Renal cortex interstitium (tissue), 11 donors: Measurements from ENCODE around the gene MRPL38. TPM values are rescaled to one million over a fixed set of nuclear protein-coding genes. Genes with fewer than 3 reads are reported as not detected.
A peak's percentile ranks its signal among the peaks of the same experiment; 100 is the strongest.
"Not testable (repeated sequence)": the region's sequence is repeated elsewhere in the genome, so short reads cannot be mapped to it uniquely, and the experiment has no call there.

ENCODE experiments used
- DNase-seq, 11 donors: peaks; one replicate each; pipeline ENCODE4 v3.0.0-alpha.2; 2013; ENCODE audit warnings: low read depth in 9 of 11, low spot score in 4 of 11; ENCODE audit errors: extremely low read depth in 1 of 11
- polyA plus RNA-seq, 3 donors: library from polyadenylated mRNA; unstranded; fragments of 120-200 nt; gene quantifications; one replicate each; pipeline ENCODE4 v1.2.1, GENCODE V29; 2013; ENCODE audit not compliant: insufficient read length in 3 of 3

The MRPL38 gene
- polyA plus RNA-seq, 3 donors = 68.1 to 97.2 (median 95.4) TPM

DNA sequence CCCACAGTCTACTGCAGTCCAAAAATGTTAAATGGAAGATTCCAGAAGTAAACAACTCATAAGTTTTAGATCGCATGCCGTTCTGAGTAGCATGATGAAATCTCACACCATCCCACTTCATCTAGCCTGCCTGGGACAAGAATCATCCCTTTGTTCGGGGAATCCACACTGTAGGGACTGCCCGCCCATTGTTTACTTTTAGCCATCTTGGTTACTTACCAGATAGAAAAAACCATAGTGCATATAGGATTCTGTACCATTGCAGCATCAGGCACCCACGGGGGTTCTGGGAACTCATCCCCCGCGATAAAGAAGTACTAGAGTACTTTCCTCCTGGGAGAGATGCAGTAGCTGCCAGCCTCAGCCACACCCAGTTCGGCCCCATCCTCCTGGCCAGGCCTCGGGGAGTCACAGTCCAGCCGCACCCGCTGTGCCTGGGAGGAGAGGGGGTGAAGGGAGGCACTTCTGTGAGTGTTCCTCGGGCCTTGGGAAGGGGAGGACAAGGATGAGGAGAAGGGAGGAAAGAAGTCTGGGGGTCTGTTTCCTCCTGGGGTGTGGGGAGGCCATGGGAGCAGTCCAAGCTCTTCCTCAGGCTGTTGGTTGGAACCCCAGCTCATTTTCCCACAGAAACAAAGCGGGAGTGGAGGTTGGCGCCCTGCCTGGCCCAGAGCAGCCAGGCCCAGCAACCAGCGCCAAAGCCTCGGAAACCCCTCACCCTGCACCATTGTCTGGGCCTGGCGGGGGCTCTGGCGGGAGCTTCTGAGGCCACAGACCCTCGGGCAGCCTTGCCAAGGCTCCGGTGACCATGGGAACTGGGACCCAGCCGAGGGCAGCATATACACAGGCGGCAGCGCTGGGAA, 35.2 kb downstream of the MRPL38 start:
- no peak for DNase-seq

- DNase-seq = not testable (repeated sequence)
Observed at GRCh38 chr17:75868730-75869281, 35.9 kb downstream of the MRPL38 start.

DNA sequence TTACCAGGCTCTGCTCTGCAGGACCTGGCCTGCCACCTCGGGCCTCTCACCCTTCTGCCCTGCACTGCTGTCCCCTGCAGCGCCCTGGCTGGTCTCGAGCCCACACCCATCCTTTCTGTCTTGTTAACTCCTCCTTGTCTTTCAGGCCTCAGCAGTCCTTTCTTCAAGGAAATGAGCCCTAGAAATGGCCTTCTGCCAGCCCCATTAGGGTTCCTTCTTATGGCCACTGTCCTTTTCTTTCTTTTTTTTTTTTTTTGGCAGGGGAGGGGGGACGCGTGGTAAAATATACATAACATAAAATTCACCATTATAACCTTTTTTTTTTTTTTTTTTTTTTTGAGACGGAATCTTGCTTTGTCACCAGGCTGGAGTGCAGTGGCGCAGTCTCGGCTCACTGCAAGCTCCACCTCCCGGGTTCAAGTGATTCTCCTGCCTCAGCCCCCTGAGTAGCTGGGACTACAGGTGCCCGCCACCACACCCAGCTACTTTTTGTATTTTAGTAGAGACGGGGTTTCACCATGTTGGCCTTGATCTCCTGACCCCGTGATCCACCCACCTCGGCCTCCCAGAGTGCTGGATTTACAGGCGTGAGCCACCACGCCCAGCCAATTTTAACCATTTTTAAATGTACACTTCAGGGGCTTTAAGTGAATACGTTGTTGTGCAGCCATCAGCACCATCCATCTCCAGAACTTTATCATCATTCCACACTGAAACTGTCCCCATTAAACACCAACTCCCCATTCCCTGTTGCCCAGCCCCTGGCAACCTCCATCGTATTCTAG, 39.1 kb downstream of the MRPL38 start:
- DNase-seq = not testable (repeated sequence)

DNA sequence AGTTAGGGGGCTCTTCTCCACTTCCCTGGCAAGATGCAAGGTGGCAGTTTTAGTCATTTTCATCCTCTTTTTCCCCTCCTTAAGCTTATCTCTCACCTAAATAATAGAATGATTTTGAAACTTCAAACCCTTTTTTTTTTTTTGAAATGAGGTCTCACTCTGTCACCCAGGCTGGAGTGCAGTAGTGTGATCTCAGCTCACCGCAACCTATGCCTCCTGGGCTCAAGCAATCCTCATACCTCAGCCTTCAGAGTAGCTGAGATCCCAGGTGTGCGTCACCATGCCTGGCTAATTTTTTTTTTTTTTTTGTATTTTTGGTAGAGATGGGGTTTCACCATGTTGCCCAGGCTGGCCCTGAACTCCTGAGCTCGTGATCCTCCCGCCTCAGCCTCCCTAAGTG, 39.8 kb downstream of the MRPL38 start:
- DNase-seq = not testable (repeated sequence)

GRCh38 chr17:75864448-75864871, 40.2 kb downstream of the MRPL38 start:
- DNase-seq = peak in 8 of 11 donors; percentile 70 to 88 (median 82)

GRCh38 chr17:75861927-75862317, 42.8 kb downstream of the MRPL38 start:
- DNase-seq = no peak

DNA sequence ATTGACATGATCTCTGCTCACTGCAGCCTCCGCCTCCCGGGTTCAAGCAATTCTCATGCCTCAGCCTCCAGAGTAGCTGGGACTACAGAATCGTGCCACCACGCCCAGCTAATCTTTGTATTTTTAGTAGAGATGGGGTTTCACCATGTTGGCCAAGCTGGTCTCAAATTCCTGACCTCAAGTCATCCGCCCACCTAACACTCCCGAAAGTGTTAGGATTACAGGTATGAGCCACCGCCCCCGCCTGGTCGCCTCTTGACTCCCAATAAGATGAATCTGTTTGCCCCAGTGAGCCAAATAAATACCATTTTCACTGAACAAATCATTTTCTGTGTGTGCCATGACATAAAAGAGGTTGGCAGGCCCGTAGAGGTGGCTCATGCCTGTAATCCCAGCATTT, 45.3 kb downstream of the MRPL38 start:
- DNase-seq = not testable (repeated sequence)

DNA sequence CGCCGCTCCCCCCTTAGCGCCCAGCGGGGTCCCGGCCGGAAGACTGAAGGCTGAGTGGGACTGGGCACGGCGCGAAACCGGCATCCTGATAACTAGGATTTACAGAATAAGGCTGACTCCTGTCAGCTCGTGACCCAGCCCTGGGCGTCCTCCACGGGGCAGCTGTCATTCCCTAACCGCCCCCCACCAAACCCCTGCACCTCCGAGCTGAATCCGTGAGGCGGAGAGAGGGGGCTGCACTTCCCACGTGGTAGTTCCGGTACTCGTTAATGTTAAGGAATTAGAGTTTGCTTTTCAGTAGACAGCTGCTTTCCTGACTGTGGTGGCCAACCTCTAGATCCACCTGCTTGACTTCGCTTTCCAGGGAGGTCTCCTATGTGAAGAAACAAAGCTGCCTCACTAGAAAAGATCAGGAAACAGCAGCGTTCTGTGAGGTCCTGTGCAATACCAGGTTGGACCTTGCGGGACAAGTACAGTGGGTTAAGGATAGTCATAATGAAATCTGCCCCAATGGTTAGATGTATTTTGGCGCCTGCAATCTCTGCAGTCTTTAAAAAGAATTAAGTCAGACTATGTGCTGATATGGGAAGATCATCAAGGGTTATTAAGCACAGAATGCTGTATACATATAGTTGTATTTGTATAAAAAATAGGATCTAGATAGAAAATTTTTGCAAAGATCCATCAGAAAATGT, 48.5 kb downstream of the MRPL38 start:
- no peak for DNase-seq

DNA sequence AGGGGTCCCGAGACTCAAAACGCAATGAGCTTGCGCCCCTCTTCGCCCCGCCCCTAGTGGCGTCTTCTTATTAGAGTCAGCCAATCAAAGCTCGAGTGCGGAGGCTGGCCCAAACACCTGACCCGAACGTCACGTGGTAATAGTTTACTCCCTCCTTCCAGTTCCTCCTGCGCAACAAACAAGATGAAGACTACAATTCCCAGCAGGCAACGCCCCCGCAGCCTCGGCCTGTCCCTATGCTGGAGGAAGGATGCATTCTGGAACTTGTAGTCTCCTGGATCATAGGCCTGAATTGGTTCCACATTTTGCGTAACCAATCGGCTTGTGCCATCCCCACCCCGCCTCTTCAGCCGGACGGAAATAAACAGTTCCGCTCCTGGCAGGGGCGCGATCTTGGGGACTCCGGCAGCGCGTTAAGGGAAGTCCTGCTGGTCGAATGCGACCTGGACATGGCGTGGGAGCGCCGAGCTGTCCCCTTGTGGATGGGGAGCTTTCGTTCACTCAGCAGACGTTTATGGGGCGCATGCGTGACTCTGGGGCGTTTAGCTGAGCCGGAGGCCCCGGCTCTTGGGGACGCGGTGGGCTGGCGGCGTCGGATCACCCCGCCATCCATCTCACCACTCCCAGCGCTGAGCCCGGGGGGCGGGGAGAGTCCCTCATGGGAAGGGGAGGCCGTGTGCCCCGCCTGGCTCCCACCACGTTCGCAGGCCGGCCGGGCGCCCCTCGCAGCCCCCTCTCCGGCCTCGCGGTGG, 49.2 kb downstream of the MRPL38 start, which contains the start of gene WBP2:
Gene WBP2, minus strand, starts transcription at position 26 of the 752 bp plus-strand sequence. CDS start 38 bp downstream, outside the sequence.
- DNase-seq = peak; percentile 97 to 100 (median 100)

GRCh38 chr17:75854881-75855309, 49.8 kb downstream of the MRPL38 start:
- DNase-seq = no peak

DNA sequence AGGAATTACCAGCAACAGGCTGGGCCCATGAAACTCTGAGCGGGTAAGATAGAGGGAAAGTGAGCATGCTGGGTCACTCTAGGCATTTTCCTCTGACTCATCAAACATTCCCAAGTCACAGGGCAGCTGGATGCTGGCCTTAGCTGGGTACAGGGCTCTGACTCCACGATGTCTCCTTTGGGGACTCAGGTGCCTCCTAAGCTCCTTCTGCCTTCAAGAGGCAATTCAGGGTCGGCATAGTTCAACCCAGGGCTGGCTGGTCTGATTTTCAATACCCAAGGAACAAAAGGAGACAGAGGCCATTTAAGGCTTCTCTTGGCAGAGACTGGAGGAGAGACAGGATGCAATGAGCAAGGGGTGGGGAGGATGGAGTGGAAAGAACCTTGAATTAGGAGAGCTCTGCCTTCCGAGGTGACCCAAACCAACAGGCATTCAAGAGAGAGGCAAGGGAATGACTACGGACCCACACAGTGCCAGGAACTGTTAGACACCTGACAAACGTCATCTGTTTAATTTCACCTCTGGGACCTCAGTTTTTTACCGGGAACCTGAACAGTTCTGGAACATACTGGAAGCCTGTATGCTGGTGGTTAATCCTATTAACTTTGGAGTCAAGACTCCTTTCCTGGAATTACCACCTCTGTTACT, 50.5 kb downstream of the MRPL38 start:
- DNase-seq = no peak

GRCh38 chr17:75853433-75853832, 51.3 kb downstream of the MRPL38 start:
- no peak for DNase-seq

- not testable (repeated sequence) for DNase-seq
Observed at GRCh38 chr17:75851693-75851991, 53.0 kb downstream of the MRPL38 start.

GRCh38 chr17:75850928-75851692, 53.6 kb downstream of the MRPL38 start:
- no peak for DNase-seq

DNA sequence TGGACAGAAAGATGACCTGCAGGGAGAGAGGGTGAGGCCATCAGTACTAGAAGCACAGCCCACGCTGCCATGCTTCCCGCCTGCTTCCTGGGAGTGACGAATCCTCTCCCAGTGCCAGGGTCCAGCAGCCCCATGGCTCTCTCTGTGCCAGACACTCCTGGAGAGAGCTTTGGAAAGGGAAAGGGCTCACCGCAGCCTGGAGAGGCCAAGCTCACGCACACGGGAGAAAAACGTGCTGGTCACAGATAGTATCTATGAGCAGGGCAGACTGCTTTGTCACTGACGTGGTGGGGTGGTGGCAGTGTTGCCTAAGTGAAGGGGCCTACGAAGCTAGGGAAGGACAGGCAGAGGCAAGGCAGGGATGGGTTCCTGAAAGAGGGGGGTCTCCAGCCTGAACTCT, 55.0 kb downstream of the MRPL38 start:
- DNase-seq = no peak

GRCh38 chr17:75849279-75849646, 55.4 kb downstream of the MRPL38 start:
- DNase-seq = no peak
